ENCODE data around the gene SLC7A8.

DNA sequence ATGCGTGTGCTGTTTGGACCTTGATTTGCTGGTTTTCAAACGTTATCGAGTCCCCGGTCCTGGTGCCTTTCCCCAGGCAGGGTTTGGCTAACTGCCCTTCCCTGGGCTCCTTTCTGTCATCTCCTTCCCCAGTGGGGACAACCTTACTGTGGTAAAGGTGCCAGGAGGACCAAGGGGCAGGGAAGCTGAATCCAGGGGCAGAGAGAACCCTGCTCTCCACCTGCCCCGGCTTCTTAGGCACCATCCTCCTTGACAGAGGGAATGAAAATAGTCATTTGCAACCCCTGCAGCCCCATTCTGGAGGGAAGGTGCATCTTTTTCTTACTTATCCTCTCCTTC lies 69.4 kb downstream of the SLC7A8 start:
- TF ChIP-seq EP300 (IDR thresholded peaks at IDR 0.05; ENCODE audit: borderline replicate concordance in 1 of 2, control insufficient read depth in 1 of 2, low read depth in 2 of 2, low read length in 2 of 2): no peak
- TF ChIP-seq POLR2A (IDR thresholded peaks at IDR 0.05; ENCODE audit: low read depth, low read length): no peak
- TF ChIP-seq ZNF274 (IDR thresholded peaks at IDR 0.05; ENCODE audit: insufficient read depth, insufficient read length): no peak
- TF ChIP-seq, protein P1, sequence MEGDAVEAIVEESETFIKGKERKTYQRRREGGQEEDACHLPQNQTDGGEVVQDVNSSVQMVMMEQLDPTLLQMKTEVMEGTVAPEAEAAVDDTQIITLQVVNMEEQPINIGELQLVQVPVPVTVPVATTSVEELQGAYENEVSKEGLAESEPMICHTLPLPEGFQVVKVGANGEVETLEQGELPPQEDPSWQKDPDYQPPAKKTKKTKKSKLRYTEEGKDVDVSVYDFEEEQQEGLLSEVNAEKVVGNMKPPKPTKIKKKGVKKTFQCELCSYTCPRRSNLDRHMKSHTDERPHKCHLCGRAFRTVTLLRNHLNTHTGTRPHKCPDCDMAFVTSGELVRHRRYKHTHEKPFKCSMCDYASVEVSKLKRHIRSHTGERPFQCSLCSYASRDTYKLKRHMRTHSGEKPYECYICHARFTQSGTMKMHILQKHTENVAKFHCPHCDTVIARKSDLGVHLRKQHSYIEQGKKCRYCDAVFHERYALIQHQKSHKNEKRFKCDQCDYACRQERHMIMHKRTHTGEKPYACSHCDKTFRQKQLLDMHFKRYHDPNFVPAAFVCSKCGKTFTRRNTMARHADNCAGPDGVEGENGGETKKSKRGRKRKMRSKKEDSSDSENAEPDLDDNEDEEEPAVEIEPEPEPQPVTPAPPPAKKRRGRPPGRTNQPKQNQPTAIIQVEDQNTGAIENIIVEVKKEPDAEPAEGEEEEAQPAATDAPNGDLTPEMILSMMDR (IDR thresholded peaks at IDR 0.05 in 2 of 3, conservative IDR thresholded peaks at IDR 0.05 in 1 of 3; ENCODE audit: control insufficient read depth in 2 of 3, extremely low read depth in 1 of 3, insufficient read depth in 1 of 3, low read depth in 3 of 3, low read length in 3 of 3): no peak
- TF ChIP-seq, protein P2, sequence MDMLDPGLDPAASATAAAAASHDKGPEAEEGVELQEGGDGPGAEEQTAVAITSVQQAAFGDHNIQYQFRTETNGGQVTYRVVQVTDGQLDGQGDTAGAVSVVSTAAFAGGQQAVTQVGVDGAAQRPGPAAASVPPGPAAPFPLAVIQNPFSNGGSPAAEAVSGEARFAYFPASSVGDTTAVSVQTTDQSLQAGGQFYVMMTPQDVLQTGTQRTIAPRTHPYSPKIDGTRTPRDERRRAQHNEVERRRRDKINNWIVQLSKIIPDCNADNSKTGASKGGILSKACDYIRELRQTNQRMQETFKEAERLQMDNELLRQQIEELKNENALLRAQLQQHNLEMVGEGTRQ (IDR thresholded peaks at IDR 0.05; ENCODE audit: borderline replicate concordance, low read depth, low read length): no peak
- TF ChIP-seq MYC (IDR thresholded peaks at IDR 0.05; ENCODE audit: insufficient read depth, insufficient read length, insufficient replicate concordance, low read length, severe bottlenecking): no peak
- TF ChIP-seq SREBF1 (IDR thresholded peaks at IDR 0.05; ENCODE audit: low read length): no peak
- TF ChIP-seq CBFB (IDR thresholded peaks at IDR 0.05; ENCODE audit: low read depth): no peak
- no peak for TF ChIP-seq RFX5 (IDR thresholded peaks at IDR 0.05; ENCODE audit: low read depth, low read length)
- TF ChIP-seq ZSCAN29 (IDR thresholded peaks at IDR 0.05): no peak
- no peak for TF ChIP-seq POLR2AphosphoS5 (IDR thresholded peaks at IDR 0.05; ENCODE audit: low read length)
- no peak for TF ChIP-seq RAD21 (IDR thresholded peaks at IDR 0.05; ENCODE audit: insufficient read depth, low read depth, low read length)

All from GM12878 (cell line).